ENCODE results near the gene ZDHHC12.

Gene ZDHHC12

GRCh38 chr9:128723866-128724743, at the start of gene ZDHHC12:
Gene ZDHHC12 (minus strand): TSS chr9:128724127. CDS start chr9:128724093, 34 bp downstream.
- peak; percentile 99 for DNase-seq

GRCh38 chr9:128773049-128773448, 49.1 kb upstream of the ZDHHC12 start:
- no peak for DNase-seq

GRCh38 chr9:128771745-128772519, 48.0 kb upstream of the ZDHHC12 start, which contains the start of gene ZER1:
Gene ZER1 (minus strand): TSS chr9:128771927. CDS start chr9:128755565, 16,362 bp downstream.
- DNase-seq, result peak; percentile 97

- no peak for DNase-seq
These were observed 47.3 kb upstream of the ZDHHC12 start for GRCh38 chr9:128771094-128771721.

- no peak for DNase-seq
These were observed 46.5 kb upstream of the ZDHHC12 start for GRCh38 chr9:128770286-128771030.

- no peak for DNase-seq
These were observed 44.7 kb upstream of the ZDHHC12 start for GRCh38 chr9:128768606-128769005.

- DNase-seq, result no peak
These were observed 41.6 kb upstream of the ZDHHC12 start for GRCh38 chr9:128765499-128765898.

- DNase-seq, result no peak
These were observed 40.4 kb upstream of the ZDHHC12 start for GRCh38 chr9:128764361-128764760.

GRCh38 chr9:128762671-128763449, 38.9 kb upstream of the ZDHHC12 start:
- DNase-seq, result no peak

GRCh38 chr9:128757602-128758001, 33.7 kb upstream of the ZDHHC12 start:
- DNase-seq, result no peak

GRCh38 chr9:128753627-128754026, 29.7 kb upstream of the ZDHHC12 start:
- no peak for DNase-seq

- no peak for DNase-seq
These were observed 27.1 kb upstream of the ZDHHC12 start for GRCh38 chr9:128750926-128751595.

- DNase-seq, result no peak
These were observed 23.3 kb upstream of the ZDHHC12 start for GRCh38 chr9:128747241-128747640.

GRCh38 chr9:128743421-128743820, 19.5 kb upstream of the ZDHHC12 start:
- DNase-seq, result no peak

- DNase-seq, result no peak
These were observed 18.5 kb upstream of the ZDHHC12 start for GRCh38 chr9:128742401-128742800.

GRCh38 chr9:128735373-128735772, 11.4 kb upstream of the ZDHHC12 start:
- DNase-seq, result no peak

GRCh38 chr9:128733256-128733655, 9.3 kb upstream of the ZDHHC12 start:
- DNase-seq, result peak; percentile 71

- no peak for DNase-seq
These were observed 8.6 kb upstream of the ZDHHC12 start for GRCh38 chr9:128732576-128732975.

- DNase-seq, result no peak
These were observed 7.8 kb upstream of the ZDHHC12 start for GRCh38 chr9:128731691-128732090.

GRCh38 chr9:128731093-128731492, 7.2 kb upstream of the ZDHHC12 start:
- DNase-seq, result no peak

All from suppressor macrophage treated with lipopolysaccharide for 4 hours (primary cell).